GM18951 (cell line): Measurements from ENCODE around the gene LONRF2.

Source experiments
- POLR2A ChIP-seq: IDR thresholded peaks from 4 replicates; pipeline ENCODE4 v1.6.1; 2011; ENCODE audit warnings: mild to moderate bottlenecking; ENCODE audit not compliant: insufficient read length, insufficient read depth; ENCODE audit errors: extremely low read depth
- in situ Hi-C: fragments of 300-500 bp; cut with MboI; formaldehyde crosslinking; loops from one replicate; pipeline ENCODE4 v1.12.0; 2022; ENCODE audit warnings: low sequenced_read_pairs, mixed read lengths, inconsistent platforms; ENCODE audit not compliant: unreplicated experiment

Gene LONRF2

DNA sequence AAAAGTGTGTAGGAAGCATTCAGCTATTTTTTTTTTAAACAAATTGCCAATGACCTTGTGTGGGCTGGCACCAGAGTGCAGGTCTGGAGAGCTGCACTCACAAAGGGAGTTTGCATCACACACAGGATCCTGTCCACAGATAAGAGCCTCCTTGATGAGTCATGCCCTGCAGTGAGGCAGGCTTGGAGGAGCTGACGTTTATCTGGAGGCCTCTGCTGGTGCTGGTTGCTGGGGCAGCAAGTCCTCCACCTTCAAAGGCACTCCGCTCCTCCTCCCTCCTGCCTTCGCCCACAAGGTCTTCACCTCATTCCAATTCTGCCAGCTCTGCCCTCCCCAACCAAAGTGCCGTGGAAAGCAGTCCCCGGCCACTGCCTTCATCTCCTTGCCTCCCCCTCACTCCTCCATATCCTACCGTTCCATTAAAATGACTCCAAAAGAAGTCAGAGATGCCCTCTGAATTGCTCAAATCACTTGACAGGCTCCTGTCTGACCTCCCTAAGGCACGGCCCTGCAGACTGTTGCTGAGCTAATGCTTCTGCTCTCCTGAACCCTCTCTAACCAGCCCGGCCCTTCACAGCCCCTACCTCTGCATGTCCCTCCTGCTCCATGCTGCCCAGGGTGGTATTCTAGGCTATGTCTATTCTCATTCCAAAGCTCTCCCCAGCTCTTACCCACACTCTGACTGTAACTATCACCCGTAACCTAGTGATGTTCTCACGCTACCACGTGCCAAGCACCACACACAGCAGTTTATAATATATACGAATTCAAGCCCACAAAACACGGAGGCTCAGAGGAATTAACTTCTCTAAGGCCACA is 30.9 kb downstream of the LONRF2 start:
- in situ Hi-C loops = no loop called here
- no peak for TF ChIP-seq POLR2A

DNA sequence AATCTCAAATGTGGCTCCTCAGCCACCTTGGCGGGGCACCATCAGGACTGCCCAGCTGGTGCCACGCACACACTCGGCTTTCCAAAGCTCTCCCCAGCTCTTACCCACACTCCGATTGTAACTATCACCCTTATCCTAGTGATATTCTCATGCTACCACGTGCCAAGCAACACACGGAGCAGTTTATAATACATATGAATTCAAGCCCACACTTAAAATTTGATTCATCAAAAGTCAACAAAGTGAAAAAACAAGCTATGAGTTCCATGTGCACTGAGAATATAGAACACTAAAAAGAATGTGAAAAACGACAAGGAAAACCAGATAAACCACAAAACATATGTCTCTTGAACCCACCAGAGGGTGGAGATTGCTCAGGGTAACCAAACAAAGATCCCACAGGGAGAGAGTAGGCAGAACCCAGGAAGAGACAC is 31.6 kb downstream of the LONRF2 start:
- in situ Hi-C loops = no loop called here
- no peak for TF ChIP-seq POLR2A

DNA sequence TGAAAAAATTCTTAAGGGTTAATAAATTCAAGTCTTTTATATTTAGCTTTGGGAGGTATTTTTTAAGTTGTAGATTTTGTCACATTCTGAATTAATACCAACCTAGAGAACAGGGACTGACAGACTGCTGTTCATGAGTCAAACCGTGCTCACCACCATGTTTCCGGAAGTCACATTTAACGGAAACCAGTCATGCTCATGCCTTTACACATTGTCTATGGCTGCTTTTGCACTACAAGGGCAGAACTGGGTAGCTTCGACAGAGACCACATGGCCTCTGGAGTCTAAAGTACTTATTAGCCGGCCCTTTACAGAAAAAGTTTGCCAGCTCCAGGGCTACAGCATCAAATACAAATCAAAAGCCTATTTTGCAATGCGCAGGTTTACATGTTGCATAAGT is 33.3 kb downstream of the LONRF2 start:
- no peak for TF ChIP-seq POLR2A
- in situ Hi-C loops = no loop called here

DNA sequence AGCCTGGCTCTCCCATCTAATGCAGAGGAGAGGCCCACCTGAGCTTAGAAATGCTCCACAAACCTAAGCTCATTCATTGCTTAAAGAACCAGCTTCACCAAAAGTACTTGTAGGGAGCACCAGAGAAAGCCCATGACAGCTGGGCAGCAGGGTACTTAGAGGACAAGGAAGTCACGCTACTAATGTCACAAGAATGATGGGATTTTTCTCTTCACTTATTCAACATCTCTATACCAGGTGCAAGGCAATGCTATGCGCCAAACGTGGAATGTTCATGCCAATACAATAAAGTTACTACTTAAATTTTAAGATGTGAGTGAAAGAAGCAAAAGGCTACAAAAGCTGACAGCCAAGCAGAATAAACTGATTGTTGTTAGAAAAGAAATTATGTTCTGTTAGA is 36.0 kb downstream of the LONRF2 start:
- in situ Hi-C loops = no loop called here
- TF ChIP-seq POLR2A = no peak

DNA sequence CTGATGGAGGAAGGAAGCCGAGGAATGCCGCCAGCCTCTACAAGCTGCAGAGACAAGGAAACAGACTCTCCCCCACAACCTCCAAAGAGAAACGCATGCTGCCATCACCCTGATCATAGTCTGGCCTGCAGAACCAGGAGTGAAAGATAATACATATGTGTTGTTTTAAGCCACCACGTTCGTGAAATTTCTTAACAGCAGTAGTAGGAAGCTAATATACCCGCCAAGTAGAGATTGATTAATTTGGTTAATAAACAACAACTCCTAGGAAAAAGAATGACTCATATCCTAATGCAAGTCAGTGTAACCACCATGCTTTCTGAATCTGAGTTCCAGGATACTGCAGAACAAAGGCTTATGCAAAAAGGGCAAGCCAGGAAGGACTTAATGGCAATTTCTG is 36.6 kb downstream of the LONRF2 start:
- in situ Hi-C loops = no loop called here
- TF ChIP-seq POLR2A = no peak

DNA sequence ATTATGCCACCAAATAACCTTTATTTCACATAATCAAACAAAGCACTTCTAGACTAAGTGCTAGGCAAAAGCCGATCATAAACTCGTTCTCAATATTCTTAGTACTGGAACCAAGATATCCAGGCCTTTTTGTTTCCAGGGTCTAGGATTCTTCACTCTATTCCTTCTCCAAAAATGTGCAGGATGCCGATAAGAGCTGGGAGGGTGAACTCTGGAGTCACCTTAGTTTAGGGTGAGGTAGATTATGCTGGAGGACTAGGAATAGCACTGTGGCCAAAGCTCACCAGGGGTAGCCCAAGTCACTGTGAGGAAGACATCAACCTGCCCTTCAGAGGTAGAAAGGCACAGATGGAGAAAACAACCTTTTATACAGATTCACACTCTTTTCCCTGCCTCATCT is 37.3 kb downstream of the LONRF2 start:
- in situ Hi-C loops = no loop called here
- TF ChIP-seq POLR2A = no peak

DNA sequence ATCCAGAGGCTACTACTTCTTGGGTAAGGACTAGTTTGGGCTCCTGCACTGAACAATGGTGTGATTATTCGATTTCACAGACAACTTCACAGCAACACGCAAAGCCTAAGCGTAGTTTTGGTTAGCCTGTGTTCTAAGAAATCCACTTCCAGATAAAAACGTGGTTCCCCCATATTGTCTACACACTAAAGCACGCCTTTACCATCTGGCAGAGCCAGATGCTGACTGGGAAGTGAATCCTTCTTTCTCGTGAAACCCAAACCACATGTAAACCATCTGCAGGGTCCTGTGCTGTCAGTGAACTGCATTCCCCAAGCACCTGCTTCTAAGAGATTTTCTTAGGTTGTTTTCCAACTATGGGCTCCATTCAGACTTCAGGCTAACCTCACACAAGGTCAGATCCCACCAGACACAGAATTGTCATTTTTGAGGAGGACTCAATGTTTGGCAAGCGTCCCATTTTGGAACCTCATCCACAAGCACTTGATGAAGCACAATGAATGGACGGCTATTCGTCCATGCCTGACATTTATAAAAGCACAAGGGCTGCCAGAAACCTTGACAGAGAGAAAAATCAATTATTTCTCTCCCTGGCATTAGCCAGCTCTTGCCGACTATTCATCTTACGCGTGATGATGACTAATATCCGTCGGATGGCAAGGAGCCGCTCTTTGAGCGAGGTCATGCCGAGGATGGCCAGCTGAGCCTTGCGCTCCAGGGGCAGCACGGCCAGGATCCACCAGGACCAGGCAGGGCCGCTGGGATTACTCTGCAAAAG is 38.4 kb downstream of the LONRF2 start:
- TF ChIP-seq POLR2A = no peak
- in situ Hi-C loops = no loop called here

DNA sequence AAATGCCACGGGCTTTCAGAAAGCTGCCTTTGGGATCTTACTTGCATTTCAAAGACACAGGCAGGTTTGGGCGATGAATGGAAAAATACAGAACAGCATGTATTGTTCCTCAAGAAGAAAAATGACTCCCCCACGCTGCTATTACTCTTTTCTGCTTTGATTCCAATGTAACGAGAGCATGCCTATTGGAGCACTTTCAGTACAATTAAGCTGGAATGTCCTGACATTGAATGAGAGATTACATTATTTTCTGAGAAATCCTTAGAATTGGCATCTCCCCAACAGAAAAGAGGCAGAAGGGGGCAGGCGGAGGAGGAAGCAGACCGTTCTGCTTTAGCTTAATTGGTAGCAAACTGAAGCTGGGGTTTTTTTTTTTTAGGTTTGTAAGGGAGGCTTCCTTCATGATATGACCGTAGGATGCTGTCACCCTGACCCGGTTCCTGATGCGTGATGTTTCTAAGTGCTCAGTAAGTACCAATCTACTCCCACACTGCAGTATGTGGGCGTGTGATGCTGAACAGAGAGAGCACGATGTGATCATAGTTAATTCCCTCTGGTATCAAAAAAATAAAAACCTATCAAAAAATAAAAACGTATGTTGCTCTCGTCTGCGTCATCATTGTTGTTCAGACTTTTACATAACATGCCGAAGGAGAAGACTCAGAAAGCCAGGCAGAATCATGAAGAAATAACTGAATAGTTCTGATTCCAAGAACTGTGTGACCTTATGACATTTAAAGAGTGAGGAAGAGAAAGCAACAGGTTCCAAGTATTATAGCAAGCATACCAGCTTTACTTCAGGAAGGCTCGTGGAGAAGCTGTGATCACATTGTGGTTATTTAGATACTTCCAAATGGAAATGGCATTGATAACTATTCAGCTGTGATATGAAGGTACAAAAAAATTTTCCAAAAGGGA is 40.5 kb downstream of the LONRF2 start:
- TF ChIP-seq POLR2A = no peak
- in situ Hi-C loops = no loop called here

DNA sequence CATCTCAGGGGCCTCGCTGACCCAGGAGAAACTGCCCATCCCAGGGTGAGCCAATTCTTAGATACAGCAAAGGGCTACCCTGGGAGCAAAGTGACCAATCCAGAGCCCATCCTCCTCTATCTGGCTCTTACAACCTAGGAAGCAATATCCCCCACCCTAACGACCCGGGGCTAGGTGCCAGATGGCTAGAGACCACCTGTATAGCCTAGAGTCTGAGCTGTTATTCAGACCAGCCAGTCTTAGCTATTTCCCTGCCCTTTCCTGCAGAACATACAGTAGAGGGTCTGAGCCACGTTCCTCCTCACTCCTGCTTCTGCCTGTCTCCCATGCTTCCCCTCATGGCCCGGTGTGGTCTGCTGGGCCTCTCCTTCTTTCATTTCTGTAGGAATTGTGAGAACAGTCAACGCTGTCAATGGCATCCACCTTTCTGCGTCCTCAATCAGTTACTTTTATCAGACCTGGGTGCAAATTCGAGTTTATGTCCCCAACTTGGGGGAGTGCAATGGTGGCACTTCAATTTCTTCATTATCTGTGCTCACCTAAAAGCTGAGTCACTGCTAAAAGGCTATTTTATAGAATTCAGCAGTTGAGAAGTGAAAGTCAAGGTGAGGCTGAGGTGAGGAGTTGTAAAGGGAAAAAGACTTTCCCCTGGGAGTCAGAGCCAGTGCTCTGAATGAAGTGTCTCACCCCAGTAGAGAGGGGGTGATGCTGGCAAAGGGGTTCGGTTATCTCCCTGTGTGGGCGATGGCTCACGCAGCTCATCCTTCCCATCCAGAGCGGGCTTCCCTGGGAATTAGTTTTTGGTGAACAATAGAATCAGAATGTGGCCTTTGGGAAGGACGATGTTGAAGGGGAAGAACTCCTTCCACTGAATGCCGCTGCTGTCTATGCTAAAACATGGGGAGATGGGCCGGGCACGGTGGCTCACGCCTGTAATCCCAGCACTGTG is 42.4 kb downstream of the LONRF2 start:
- TF ChIP-seq POLR2A = no peak
- in situ Hi-C loops = no loop called here

DNA sequence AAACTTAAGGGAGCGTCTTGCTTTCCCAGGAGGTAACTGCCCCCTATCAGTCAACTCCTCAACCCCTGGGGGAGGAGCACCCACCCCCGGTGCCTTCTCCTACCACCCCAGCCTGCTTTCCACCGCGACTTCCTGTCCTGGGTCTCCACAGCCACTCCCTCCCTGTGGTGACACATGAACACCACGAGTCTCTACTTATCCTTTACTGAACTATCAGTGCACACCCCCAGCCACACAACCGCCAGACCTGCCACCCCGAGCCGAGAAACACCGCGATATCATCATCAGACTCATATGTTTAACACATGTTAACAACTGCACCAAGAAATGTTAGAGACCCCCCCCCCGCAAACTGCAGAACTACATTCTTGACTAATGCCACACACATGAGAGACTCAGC is 43.3 kb downstream of the LONRF2 start:
- in situ Hi-C loops = no loop called here
- no peak for TF ChIP-seq POLR2A

DNA sequence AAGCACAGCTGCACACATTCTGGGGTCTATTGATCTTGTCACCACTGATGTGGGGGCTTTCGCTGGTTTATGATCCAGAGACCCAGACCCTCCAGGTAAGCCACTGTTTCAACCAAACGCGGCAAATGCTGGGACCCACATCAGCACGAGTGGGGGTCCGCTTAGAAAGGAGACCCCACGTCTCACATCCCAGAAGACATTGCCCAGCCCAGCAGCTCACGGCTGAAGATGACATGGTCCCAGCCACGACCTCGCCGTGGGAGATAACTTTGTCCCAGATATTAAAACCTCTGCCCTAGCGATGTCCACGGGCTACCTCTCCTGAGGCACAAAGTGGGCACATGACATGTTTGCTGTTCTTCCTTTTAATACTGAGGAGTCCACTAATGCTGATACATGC is 43.8 kb downstream of the LONRF2 start:
- TF ChIP-seq POLR2A = no peak
- in situ Hi-C loops = no loop called here
